Panc1 (cell line): Measurements from ENCODE around the gene CDH10. TPM values are rescaled to one million over a fixed set of nuclear protein-coding genes. Genes with fewer than 3 reads are reported as not detected.

Source experiments
- ATAC-seq: fragments of 200-7000 bp; cut with Tn5 transposase; 2 replicates; pipeline ENCODE4 v1.9.1; 2020; ENCODE audit warnings: mild to moderate bottlenecking, moderate library complexity
- BruUV-seq: library from RNA; stranded (reverse); fragments of 400-500 nt; replicated peaks from 2 replicates; lab custom pipeline; 2021; lab: Mats Ljungman, UMichigan
- CTCF ChIA-PET: fragments of 300-600 bp; sonication (Branson Sonifier 250); formaldehyde crosslinking; loops from one replicate; lab custom pipeline; 2022; ENCODE audit warnings: antibody characterized with exemption; lab: Charles Lee
- POLR2A ChIA-PET: fragments of 300-600 bp; sonication (Branson Sonifier 250); formaldehyde crosslinking; loops from one replicate; lab custom pipeline; 2022; ENCODE audit warnings: antibody characterized with exemption; lab: Charles Lee
- DNase-seq: peaks from one replicate; pipeline ENCODE4 v3.0.0-alpha.2; 2010; ENCODE audit warnings: low read depth, low spot score
- H3K27ac ChIP-seq: 2 replicates; pipeline ENCODE4 v1.5.1; 2011; ENCODE audit warnings: mild to moderate bottlenecking, low read length, inconsistent platforms
- H3K27me3 ChIP-seq: fragments of 200-500 bp; sonication (Bioruptor generic); 2 replicates; pipeline ENCODE4 v1.6.0; 2014; ENCODE audit warnings: low read length, inconsistent platforms; ENCODE audit not compliant: control insufficient read depth, insufficient read depth
- H3K36me3 ChIP-seq: fragments of 200-500 bp; sonication (Bioruptor generic); 2 replicates; pipeline ENCODE4 v1.5.1; 2014; ENCODE audit warnings: inconsistent platforms, mild to moderate bottlenecking, low read length, moderate library complexity; ENCODE audit not compliant: control insufficient read depth, insufficient read depth
- H3K4me1 ChIP-seq: 2 replicates; pipeline ENCODE4 v1.5.1; 2011; ENCODE audit warnings: inconsistent platforms, mild to moderate bottlenecking, low read length, moderate library complexity; ENCODE audit not compliant: control insufficient read depth, insufficient read depth
- H3K4me3 ChIP-seq, 2 experiments: 2 replicates each; pipeline ENCODE4 v1.5.1; 2011 to 2012; ENCODE audit warnings: low read depth in 2 of 2, low read length in 2 of 2, mild to moderate bottlenecking in 2 of 2, inconsistent platforms in 1 of 2, moderate library complexity in 1 of 2
- H3K9me3 ChIP-seq: fragments of 200-500 bp; sonication (Bioruptor generic); 2 replicates; pipeline ENCODE4 v1.5.1; 2014; ENCODE audit warnings: low read depth, mild to moderate bottlenecking, inconsistent platforms, low read length, moderate library complexity; ENCODE audit not compliant: control insufficient read depth, insufficient read depth
- POLR2AphosphoS5 ChIP-seq: IDR thresholded peaks from 2 replicates; pipeline ENCODE4 v1.6.1; 2012; ENCODE audit warnings: mild to moderate bottlenecking, low read depth, low read length, moderate library complexity
- REST ChIP-seq, 2 experiments: IDR thresholded peaks; 2 replicates each; pipeline ENCODE4 v1.6.1; 2011 to 2012; ENCODE audit warnings: low read depth in 2 of 2, control low read depth in 1 of 2, low read length in 1 of 2, mild to moderate bottlenecking in 1 of 2, moderate library complexity in 1 of 2; ENCODE audit not compliant: insufficient read depth in 1 of 2
- SIN3A ChIP-seq: IDR thresholded peaks from 2 replicates; pipeline ENCODE4 v1.6.1; 2012; ENCODE audit warnings: low read depth, mild to moderate bottlenecking, low read length, moderate library complexity, borderline replicate concordance; ENCODE audit not compliant: insufficient read depth
- TCF7L2 ChIP-seq: IDR thresholded peaks from 2 replicates; pipeline ENCODE4 v1.6.1; 2011; ENCODE audit warnings: mild to moderate bottlenecking, low read depth, low read length, inconsistent platforms
- in situ Hi-C: cut with HindIII; loops from 2 replicates; pipeline ENCODE4 v1.10.0; 2016; ENCODE audit warnings: low sequenced_read_pairs, low pct_unique_long_range_greater_than_20kb
- intact Hi-C: fragments of 100-400 bp; cut with micrococcal nuclease; formaldehyde crosslinking; loops from one replicate; pipeline ENCODE4 v1.10.0; 2022; ENCODE audit not compliant: unreplicated experiment
- total RNA-seq: library from RNA; stranded (reverse); gene quantifications from one replicate; pipeline ENCODE4 v1.2.1, GENCODE V29; 2021; ENCODE audit not compliant: unreplicated experiment
- TF ChIP-seq, protein P1 (sequence below): fragments of 450-650 bp; IDR thresholded peaks from 2 replicates; pipeline ENCODE4 v1.5.1; 2017; ENCODE audit warnings: mild to moderate bottlenecking

Gene CDH10
- total RNA-seq, 1 experiment from 2014 or later: 0.72 TPM

DNA sequence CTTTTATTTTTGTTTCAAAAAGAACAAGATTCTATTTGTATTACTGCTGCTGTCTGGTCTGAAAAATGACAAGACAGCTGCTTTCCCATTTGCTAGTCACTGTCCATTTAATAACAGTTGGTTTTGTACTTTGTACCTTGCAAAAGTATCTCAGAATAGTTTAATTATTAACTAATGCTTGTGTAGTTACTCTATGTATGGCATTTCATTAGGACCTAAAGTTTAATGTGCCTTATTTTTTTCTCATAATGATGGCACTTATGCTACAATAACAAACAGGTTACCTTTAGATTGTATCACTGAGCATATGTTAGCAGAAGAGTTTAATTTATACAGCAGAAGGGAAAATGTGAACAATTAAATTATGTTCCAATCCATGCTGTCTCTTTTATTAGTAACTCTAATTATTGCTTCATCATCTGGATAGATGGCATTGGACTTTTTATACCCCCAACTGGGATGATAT is 134.2 kb downstream of the CDH10 start:
- BruUV-seq: no TSS peak
- no peak for ATAC-seq

GRCh38 chr5:24509943-24510342 is 134.8 kb downstream of the CDH10 start:
- H3K4me3 ChIP-seq: no peak overlapping the region
- DNase-seq (no peak), ATAC-seq (no peak)
- intact Hi-C loops (no loop called here), in situ Hi-C loops (no loop called here)
- H3K4me1 ChIP-seq: no peaks in the 10 kb centered on the region
- no peaks in the 10 kb centered on the region for H3K36me3 ChIP-seq
- no peak overlapping the region for H3K27ac ChIP-seq
- ChIA-PET CTCF (no interaction called here), POLR2A (no interaction called here)
- no peaks in the 10 kb centered on the region for H3K27me3 ChIP-seq
- no peaks in the 10 kb centered on the region for H3K9me3 ChIP-seq
- TF ChIP-seq POLR2AphosphoS5: no peak
- no peak for TF ChIP-seq REST (IDR thresholded peaks at IDR 0.05; ENCODE audit: insufficient read depth in 1 of 2, low read depth in 2 of 2, low read length in 1 of 2)
- no peak for TF ChIP-seq TCF7L2
- TF ChIP-seq, protein P1, sequence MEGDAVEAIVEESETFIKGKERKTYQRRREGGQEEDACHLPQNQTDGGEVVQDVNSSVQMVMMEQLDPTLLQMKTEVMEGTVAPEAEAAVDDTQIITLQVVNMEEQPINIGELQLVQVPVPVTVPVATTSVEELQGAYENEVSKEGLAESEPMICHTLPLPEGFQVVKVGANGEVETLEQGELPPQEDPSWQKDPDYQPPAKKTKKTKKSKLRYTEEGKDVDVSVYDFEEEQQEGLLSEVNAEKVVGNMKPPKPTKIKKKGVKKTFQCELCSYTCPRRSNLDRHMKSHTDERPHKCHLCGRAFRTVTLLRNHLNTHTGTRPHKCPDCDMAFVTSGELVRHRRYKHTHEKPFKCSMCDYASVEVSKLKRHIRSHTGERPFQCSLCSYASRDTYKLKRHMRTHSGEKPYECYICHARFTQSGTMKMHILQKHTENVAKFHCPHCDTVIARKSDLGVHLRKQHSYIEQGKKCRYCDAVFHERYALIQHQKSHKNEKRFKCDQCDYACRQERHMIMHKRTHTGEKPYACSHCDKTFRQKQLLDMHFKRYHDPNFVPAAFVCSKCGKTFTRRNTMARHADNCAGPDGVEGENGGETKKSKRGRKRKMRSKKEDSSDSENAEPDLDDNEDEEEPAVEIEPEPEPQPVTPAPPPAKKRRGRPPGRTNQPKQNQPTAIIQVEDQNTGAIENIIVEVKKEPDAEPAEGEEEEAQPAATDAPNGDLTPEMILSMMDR: no peak
- no peak for TF ChIP-seq SIN3A
- BruUV-seq: no TSS peak

More for the DNA sequence above, 134.2 kb downstream of the CDH10 start:
- POLR2A ChIA-PET: no interaction called here
- Histone ChIP-seq H3K36me3 (no peaks in the 10 kb centered on the region), H3K27me3 (no peaks in the 10 kb centered on the region), H3K4me3 (no peak overlapping the region), H3K4me1 (no peaks in the 10 kb centered on the region), H3K9me3 (no peaks in the 10 kb centered on the region), H3K27ac (no peak overlapping the region)
- TF ChIP-seq SIN3A (no peak), REST (IDR thresholded peaks at IDR 0.05; ENCODE audit: insufficient read depth in 1 of 2, low read depth in 2 of 2, low read length in 1 of 2) (no peak), TCF7L2 (no peak), POLR2AphosphoS5 (no peak)
- TF ChIP-seq, protein P1: no peak
- CTCF ChIA-PET: no interaction called here
- DNase-seq: no peak
- intact Hi-C loops: no loop called here
- in situ Hi-C loops: no loop called here
